GM20431 (cell line): Measurements from ENCODE around the gene LHX3.

Experiments used
- in situ Hi-C: fragments of 300-500 bp; cut with MseI, MboI; formaldehyde crosslinking; loops from one replicate; pipeline ENCODE4 v1.15.0; 2020; ENCODE audit warnings: low sequenced_read_pairs; ENCODE audit not compliant: unreplicated experiment

The LHX3 gene

GRCh38 chr9:136147038-136147889, 57.7 kb downstream of the LHX3 start:
- in situ Hi-C loops, result no loop called here
